NCI-H748 (cell line): Measurements from ENCODE around the gene MDFI.
"Not testable (repeated sequence)": the region's sequence is repeated elsewhere in the genome, so short reads cannot be mapped to it uniquely, and the experiment has no call there.

ENCODE experiments used
- DNase-seq: peaks from one replicate; lab custom pipeline; 2025; ENCODE audit not compliant: unreplicated experiment; lab: John Stamatoyannopoulos, UW

MDFI gene

DNA sequence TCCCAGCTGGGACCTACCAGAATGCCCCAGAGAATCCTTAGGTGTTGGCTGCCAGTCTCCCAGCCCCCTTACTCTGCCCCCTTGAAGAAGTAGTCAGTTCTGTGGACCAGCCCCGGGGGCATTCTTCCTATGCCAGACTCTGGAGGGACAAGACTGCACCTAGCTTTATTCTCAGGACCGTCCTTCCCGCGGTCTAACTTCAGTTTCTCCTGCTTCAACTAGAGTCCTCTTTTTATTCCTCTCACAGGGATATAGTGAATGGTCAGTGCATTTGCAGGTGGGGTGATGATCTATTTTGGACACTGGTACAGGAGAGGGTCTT is 35.9 kb upstream of the MDFI start:
- DNase-seq, result no peak

DNA sequence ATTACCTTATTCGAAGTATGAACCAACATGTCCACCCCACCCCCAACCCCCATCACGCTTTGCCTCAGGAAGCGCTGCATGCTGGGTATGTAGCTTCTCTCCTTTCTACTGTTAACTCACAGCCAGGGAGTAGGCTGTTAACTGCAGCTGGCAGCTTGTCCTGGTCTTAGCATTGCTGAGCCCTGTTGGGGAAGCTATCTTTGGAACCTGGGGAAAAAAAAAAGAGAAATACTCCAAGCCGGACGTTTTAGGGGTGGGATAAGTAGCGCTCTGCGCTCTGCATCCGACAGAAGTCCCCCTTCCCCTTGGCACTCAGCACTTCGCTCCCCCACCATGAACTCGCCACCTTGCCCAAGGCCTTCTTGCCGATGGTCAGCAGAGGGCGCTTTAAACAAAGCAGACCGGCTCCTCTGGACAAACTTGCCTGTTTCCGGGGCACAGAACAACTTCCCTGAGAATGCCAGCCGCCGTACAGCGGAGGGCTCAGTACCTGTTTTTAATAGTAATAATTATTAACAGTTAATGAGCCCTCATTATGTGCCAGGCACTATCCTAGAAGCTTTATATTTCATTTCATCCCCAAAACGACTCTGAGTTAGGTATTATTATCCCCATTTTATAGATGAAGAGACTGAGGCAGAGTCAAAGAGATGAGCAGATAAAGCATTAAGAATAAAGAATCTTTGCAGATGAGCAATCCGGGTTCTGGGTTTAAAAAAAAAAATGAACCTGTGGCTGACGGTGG is 35.2 kb upstream of the MDFI start:
- peak; percentile 88 for DNase-seq

DNA sequence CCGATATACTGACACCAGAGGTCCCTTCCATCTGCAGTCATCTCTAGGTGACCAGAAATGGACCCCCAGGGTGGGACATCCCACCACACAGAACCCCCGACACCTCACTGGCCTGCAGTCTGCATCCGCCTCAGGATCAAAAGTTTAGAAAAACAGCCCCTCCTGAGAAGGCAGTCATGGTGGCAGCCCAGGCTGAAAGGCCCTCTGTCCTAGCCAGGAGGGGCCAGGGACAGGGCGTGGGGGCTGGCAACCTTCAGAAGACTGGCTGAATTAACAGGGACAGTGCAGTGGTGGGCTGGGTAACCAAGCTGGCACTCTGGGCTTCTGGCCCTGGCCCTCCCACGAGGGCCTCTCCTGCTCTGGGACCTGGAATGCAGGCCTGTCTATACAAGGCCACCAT is 34.3 kb upstream of the MDFI start:
- DNase-seq, result no peak

DNA sequence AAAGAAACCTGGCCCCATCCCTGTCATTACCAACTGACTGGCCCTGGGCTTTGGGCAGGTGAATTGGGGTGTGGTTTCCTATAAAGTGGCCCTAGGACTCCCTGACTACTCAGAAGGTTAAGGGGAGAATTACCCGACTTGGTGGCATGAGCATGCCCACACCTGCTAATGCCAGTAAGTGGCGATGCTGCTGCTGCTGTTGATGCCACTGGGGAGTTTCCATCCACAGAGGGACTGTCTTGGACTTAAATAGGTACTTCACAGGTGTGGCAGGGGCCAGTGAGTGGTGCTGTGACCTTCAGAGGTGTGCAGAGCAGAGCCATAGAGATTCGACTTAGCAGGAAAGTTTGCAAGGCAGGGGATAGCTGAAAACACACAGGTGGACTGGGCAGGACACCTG is 32.6 kb upstream of the MDFI start:
- DNase-seq, result no peak

- no peak for DNase-seq
Observed at GRCh38 chr6:41607036-41607435, 31.2 kb upstream of the MDFI start.

- DNase-seq, result no peak
Observed at GRCh38 chr6:41607736-41608135, 30.5 kb upstream of the MDFI start.

DNA sequence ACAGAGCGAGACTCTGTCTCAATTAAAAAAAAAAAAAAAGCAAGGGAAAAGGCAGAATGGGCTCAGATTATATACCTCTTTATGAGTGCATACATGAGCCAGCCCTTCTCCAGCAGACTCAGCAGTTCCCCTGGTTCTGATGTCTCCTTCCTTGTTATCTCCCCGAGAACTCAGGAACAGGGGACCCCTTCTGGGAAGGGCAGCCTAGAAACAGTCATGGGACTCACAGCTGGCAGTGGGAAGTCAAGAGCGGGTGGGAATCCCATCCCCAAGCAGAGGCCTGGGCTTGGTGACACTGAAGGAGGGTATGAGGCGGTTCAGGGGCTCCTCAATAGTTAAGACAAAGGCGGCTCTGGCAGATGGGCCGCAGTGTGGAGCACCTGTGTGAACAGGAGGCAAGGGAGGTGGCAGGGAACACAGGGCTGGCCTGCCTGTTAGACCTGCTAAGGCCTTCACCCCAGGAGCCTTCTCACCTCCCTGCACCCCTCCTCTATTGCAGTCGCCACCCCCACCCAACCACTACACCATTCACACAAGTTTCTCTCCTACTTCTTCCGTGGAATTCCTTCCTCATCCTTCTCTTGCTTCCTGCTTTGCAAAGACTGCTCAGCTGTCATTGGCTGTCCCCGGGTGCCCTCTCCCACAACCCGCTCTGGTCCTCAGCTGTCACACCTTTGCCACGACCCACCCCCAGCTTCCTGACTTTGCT is 29.7 kb upstream of the MDFI start:
- no peak for DNase-seq

DNA sequence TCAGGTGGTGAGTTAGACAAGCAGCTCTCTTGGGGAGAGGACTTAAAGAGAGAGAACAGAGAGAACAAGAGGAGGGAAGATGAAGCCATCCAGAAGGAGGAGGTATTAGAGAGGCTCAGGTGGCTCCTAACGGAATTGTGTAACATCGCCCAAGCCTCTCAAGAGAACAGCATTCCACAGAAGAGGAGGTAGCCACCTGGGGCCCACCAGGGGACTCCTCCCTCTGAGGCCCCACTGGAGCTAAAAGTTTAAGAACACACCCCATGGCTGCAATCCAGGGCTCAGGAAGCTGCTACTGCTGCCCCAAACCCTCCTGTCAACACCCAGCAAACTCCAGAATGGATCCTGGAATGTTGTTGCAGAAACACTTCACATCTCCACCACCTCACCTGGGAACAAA is 23.6 kb upstream of the MDFI start:
- no peak for DNase-seq

GRCh38 chr6:41615311-41615710 is 23.0 kb upstream of the MDFI start:
- DNase-seq, result no peak

- DNase-seq, result no peak
Observed at GRCh38 chr6:41618598-41618997, 19.7 kb upstream of the MDFI start.

DNA sequence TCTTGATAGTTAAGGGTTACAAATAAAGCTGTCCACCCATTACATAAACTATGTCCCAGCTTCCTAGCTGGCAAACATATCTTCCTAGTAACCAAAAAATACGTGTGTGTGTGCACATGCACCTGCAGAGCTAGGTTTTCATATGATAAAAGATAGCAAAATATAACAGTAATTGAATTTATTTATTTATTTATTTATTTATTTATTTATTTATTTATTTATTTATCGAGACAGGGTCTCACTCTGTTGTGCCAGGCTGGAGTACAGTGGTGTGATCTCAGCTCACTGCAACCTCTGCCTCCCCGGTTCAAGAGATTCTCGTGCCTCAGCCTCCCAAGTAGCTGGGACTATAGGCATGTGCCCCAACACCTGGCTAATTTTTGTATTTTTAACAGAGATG is 19.1 kb upstream of the MDFI start:
- DNase-seq, result not testable (repeated sequence)

- DNase-seq, result no peak
Observed at GRCh38 chr6:41621367-41621766, 16.9 kb upstream of the MDFI start.

DNA sequence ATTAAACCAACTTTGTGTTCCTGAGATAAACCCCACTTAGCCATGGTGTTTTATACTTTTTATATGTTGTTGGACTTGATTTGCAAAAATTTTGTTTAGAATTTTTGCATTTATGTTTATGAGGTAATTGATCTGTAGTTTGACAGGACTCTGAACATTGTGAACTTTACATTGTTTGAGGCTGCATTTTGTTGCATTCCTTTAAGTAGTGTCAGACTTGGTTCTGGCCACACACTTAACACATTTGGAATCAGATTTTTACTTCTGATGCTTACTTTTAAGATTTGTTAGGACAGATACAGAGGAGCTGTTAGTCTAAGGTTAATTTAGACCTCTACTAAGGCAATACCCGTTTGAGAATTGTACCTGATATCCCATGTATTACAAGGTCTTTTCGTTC is 16.5 kb upstream of the MDFI start:
- DNase-seq, result no peak

- no peak for DNase-seq
Observed at GRCh38 chr6:41622206-41622988, 15.9 kb upstream of the MDFI start.

DNA sequence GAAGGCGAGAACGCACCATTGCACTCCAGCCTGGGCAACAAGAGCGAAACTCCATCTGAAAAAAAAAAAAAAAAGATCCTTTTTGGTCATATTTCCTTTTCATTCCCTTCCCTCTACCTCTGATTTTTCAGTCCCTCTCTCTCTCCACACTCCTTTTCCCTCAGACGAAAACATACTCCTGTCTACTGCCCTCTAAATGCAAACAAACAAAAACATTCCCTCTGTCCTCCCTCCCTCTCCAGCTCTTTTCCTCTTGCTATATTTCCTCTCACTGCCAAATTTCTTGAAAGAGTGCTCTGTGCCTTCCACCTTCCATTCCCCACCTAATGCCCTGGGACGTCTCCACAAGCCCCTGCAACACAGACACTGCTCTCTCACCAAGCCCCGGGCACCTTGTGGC is 14.9 kb upstream of the MDFI start:
- no peak for DNase-seq

GRCh38 chr6:41624621-41625380 is 13.5 kb upstream of the MDFI start:
- DNase-seq, result no peak

GRCh38 chr6:41625442-41625841 is 12.8 kb upstream of the MDFI start:
- peak; percentile 47 for DNase-seq

GRCh38 chr6:41626022-41626421 is 12.2 kb upstream of the MDFI start:
- DNase-seq, result no peak

DNA sequence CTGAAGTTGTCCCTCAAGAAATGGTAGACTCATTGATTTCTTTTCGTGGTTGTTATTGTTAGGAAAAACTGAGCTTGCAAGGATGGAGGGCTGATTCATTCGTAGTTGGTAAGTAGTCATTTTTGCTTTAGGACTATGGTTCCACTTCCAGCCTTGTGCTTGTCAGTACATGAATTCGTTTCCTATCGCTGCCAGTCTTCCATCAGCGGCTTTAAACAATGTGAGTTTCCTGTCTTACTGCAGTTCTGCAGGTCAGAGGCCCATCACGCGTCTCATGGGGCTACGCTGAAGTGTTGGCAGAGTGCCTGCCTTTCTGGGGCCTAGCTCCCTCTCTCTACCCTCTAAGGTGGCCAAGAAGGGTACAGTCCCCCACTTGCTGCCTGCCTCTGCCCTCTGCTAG is 11.4 kb upstream of the MDFI start:
- no peak for DNase-seq

- no peak for DNase-seq
Observed at GRCh38 chr6:41629128-41629527, 9.1 kb upstream of the MDFI start.

DNA sequence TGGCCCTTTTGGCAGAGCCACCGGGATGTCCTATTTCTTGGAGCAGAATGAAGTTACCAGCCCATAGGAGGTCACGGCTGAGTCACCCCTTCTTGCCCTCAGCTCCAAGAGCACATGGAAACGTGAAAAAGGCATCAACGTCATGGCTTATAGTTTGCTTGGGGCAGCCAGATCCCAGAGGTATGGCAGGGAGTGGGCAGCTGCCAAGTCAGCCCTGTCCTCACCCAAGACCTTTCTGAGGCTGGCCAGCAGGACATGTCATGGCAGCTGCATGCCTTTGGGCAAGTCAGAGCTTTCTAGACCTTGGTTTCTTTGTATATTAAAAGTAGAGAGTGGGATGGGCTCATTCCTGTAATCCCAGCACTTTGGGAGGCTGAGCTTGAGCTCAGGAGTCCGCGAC is 8.2 kb upstream of the MDFI start:
- no peak for DNase-seq
